GM18508 (cell line): ENCODE results near the gene PRKAR1B.
"Not testable (repeated sequence)": the region's sequence is repeated elsewhere in the genome, so short reads cannot be mapped to it uniquely, and the experiment has no call there.

Experiments
- ATAC-seq: cut with Tn5 transposase; IDR thresholded peaks from one replicate; pipeline ENCODE4 v1.9.1; 2021; ENCODE audit warnings: moderate number of reproducible peaks; ENCODE audit not compliant: insufficient read depth, unreplicated experiment

The PRKAR1B gene

DNA sequence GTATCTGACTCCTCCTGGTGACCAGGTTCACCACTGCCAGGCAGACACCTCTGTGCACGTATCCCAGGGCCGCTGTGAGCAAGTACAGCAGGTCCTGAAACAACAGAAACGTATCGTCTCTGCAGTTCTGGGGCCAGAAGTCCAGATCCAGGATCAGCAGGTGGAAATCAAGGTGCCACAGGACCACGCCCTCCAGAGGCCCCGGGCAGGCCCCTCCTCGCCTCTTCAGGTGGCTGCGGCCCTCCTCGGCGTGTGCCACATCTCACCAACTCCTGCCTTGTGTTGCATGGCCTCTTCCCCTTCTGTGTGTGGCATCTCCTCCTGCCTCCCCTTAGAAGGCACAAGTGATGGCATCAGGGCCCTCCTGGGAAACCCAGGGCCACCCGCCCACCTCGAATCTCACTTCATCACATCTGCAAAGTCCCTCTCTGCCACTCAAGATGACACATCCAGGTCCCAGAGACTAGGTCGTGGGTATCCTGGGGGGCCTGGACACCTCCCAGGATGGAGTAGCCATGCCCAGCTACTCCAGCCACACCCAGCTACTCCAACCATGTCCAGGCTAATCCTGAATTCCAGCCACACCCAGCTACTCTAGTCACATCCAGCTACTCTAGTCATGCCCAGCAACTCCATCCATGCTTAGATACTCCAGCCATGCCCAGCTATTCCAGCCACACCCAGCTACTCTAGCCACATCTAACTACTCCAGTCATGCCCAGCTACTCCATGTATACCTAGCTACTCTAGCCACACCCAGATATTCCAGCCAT is 53.2 kb downstream of the PRKAR1B start:
- ATAC-seq = no peak

DNA sequence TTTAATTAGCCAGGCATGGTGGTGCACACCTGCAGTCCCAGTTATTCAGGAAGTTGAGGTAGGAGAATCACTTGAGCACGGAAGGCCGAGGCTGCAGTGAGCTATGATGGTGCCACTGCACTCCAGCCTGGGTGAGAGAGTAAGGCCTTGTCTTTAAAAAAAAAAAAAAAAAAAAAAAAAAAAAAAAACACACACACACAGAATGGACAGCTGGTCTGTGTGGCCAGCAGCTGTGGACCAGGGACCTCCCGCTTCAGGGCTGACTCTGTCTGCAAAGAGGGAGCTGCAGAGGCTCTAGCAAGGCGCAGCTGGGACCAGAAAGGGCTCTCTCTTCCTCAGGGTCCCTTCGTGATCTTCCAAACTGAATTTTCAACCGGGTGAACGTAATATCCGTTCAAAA is 54.2 kb downstream of the PRKAR1B start:
- ATAC-seq = no peak

GRCh38 chr7:671415-672042 is 55.6 kb downstream of the PRKAR1B start:
- no peak for ATAC-seq

GRCh38 chr7:670501-671390 is 56.3 kb downstream of the PRKAR1B start:
- no peak for ATAC-seq

DNA sequence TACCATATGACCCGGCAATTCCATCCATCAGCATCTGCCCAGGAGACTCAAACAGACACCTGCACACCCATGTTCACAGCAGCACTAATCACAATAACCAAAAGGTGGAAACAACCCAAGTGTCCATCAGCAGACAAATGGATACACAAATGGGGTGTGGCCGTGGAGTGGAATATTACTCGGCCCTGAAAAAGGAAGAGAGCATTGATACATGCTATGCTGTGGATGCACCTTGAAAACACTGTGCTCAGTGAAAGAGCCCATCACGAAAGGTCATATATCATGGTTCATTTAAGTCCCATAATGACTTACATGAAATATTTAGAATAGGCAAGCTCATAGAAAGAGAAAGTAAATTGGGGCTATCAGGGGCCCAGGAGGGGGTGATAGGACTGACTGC is 58.1 kb downstream of the PRKAR1B start:
- no peak for ATAC-seq

GRCh38 chr7:668139-668931 is 58.7 kb downstream of the PRKAR1B start:
- ATAC-seq = no peak

GRCh38 chr7:666454-667292 is 60.4 kb downstream of the PRKAR1B start:
- ATAC-seq = no peak

DNA sequence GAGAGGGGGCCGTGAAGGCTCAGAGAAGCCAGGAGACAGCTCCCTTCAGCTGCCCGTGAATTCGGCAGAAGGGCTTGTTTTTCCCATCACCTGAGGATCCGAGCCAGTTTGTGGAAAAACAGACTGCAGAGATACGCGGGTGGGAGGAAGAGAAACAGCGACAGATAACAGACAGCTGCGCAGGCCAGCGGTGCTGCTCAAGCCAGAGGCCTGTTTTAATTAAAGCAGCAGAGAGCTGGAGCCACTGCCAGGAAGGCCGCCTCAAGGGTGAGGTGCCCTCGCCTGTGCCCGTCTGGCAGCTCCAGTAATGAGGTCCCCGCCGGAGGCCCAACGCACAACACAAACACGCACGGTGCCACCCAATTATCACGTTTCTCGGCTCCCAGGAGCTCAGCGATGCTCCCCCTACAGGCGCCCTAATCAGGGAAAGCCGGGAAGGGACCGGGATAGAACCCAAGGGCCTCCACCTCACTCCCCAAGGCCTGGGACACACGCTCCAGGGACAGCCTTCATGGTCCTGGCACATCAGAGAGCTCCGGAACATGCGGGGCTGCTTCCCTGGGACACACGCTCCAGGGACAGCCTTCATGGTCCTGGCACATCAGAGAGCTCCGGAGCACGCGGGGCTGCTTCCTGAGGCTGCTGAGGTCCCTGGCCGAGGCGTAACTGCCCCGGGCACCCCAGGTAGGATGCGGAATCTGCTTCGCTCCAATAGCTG is 61.2 kb downstream of the PRKAR1B start:
- ATAC-seq = no peak

DNA sequence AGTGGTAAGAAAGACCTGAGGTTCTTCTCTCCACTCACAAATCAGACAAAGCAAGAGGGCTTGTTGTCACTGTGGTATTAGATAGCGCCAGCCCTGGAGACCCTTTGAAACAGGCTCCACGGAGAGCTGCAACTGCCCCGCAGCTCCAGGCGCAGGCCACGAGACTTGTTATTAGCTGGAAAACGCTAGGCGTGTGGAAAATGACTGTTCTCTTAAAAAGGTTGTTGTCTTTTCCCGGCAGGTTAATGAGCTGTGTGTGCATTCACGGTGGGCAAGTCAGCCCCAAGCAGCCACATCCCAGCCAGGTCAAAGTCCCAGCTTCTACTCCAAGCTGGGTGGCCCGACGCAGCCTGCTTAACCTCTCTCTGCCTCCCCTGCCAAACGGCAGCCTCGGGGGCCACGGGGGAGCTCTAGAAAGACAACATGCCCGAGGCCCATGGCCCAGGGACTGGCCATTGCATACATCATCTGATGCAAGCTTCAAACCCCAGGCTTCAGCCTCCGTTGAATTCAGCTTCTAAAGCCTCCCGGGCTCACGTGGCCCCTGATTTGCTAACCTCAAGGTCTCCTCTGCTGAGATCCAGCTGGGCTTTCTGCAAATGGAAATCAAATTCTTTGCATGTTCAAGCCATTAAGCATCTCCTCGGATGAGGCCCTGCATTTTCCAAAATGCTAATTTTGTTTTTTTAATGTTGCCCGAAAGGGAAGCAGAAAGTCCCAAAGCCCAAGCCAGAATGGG is 61.9 kb downstream of the PRKAR1B start:
- ATAC-seq = no peak

- ATAC-seq = no peak
Observed at GRCh38 chr7:664402-664775, 62.7 kb downstream of the PRKAR1B start.

DNA sequence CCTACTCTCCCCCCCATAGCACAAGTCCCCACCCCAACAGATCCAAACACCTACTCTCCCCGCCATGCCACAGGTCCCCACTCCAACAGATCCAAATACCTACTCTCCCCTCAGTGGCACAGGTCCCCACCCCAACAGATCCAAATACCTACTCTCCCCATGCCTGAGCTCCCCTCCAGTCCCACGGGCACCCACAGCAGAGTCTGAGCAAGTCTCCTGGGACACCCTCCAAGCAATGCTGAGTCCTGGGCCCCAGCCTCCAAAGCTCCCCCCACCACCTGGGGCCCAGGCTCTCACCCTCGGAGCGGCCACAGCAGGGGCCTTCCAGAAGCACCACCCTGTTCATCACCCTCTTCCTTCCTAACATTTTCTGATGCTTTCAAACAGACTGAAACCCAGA is 64.5 kb downstream of the PRKAR1B start:
- no peak for ATAC-seq

DNA sequence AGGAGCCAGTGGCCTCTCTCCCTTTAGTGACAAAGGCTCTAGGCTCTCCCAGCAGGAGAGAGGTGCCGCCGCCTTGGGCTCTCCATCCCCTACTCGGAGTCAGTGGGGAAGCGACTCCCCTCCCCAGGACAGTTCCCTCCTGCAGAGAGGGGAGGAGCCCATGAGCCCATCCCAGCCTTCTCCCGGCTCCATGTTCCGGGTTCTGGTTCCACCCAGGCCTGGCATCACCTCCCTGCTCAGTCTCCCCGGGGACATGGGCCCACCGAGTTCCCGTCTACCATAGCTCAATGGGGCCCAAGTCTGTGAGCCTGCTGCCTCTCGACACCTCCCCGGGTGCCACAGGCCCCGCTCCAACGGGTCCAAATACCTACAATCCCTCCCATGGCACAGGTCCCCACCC is 67.1 kb downstream of the PRKAR1B start:
- no peak for ATAC-seq

- no peak for ATAC-seq
Observed at GRCh38 chr7:659306-659847, 67.7 kb downstream of the PRKAR1B start.

DNA sequence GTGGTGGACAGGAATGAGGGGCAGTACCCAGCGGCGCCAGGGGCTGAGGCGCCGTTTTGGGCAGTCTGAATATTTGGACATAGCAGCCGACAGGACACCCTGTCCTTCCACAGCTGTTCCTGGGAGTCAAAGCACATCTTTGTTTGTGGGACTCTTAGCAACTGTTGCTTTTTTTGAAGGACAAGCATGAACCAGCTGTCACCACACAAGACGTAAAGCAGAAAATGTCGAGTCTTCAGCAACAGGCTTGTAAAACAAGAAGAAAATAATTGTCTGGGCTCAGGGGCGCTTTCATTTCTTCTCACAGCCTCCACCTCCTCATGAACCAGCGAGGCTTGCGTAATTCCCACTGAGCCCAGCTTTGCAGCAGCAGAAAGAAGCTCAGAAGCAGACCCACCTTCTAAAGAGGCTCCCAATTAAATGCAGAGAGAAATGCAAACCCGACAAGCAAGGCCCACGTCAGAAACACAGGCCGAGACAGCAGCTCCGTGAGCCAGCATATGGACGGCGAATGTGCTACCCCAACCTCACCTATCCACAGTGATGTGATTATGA is 69.4 kb downstream of the PRKAR1B start:
- ATAC-seq = no peak

- ATAC-seq = not testable (repeated sequence)
Observed at GRCh38 chr7:657010-657409, 70.1 kb downstream of the PRKAR1B start.

- ATAC-seq = no peak
Observed at GRCh38 chr7:655758-656157, 71.3 kb downstream of the PRKAR1B start.
